Measurements from ENCODE around the gene EHF. TPM values are rescaled to one million over a fixed set of nuclear protein-coding genes. Genes with fewer than 3 reads are reported as not detected.

Gene EHF
- total RNA-seq, result 10 to 100 TPM in 1 of 4 donors, 1 to 10 TPM in 1, under 1 TPM in 2; 0.13 to 30.0 (median 1.0) TPM

DNA sequence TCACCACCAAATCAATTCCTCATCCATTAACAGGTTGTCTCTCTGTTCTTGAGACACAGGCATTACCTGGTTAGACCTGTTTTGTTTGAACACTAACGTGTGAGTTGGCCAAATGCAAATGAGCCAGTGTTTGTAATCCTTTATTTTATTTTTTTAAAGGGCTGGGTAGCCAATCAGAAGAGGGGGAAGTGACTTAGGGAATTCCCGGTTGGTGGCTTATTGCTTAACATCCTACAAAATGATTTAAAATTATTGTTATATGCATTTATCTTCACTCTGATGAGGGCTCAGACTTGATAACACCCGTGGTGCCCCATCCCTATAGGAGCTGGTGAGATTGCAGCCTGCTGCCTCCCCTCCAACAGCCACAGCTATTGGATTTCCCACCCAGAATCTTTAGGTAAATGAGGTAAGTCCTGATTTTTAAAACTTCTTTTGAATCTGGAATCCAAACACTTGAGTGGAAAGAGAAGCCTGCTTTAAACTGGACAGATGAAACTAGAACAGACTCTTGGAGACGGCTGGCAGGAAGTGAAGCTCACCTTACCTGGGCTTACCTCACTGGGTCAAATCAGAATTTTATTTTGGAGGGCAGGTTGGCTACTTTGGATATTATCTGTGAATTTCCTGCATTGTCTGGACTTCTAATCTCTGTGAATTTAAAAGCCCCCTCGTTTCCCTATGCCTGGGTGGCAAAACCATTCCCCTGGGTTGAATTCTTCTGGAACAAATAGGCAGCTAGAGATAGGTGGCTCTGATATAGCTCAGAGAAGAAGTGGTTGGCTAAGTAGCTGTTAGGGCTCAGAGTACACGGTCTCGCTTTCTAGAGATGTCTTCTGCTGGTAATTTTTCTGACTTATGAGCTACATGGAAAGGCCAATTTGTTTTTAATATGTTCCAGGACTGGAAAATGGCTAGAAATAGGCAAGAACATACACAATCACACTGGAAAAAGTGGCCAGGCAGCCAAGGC, at the start of gene EHF:
EHF (plus strand) TSS at position 274 of the 973 bp plus-strand sequence. CDS start 21,538 bp downstream, outside the sequence.
- no peaks in the 10 kb centered on the region for H3K36me3 ChIP-seq
- ATAC-seq, result no peak
- no peaks in the 10 kb centered on the region for H3K4me1 ChIP-seq
- TF ChIP-seq POLR2AphosphoS5 (IDR thresholded peaks at IDR 0.05) (no peak), POLR2A (IDR thresholded peaks at IDR 0.05) (no peak), EP300 (IDR thresholded peaks at IDR 0.05) (no peak)
- TF ChIP-seq, protein P1, sequence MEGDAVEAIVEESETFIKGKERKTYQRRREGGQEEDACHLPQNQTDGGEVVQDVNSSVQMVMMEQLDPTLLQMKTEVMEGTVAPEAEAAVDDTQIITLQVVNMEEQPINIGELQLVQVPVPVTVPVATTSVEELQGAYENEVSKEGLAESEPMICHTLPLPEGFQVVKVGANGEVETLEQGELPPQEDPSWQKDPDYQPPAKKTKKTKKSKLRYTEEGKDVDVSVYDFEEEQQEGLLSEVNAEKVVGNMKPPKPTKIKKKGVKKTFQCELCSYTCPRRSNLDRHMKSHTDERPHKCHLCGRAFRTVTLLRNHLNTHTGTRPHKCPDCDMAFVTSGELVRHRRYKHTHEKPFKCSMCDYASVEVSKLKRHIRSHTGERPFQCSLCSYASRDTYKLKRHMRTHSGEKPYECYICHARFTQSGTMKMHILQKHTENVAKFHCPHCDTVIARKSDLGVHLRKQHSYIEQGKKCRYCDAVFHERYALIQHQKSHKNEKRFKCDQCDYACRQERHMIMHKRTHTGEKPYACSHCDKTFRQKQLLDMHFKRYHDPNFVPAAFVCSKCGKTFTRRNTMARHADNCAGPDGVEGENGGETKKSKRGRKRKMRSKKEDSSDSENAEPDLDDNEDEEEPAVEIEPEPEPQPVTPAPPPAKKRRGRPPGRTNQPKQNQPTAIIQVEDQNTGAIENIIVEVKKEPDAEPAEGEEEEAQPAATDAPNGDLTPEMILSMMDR (IDR thresholded peaks at IDR 0.05), result no peak
- 50 to 53% methylated on average over 3 to 7 of the region's 7 CpGs for WGBS, 2 donors (ENCODE audit: low coverage in 1 of 2)
- peaks cover 13% of the 10 kb centered on the region for H3K27me3 ChIP-seq
- no peak within 1 kb of the TSS for H3K27ac ChIP-seq
- no peak within 1 kb of the TSS for H3K4me3 ChIP-seq
- no peaks in the 10 kb centered on the region for H3K9me3 ChIP-seq

DNA sequence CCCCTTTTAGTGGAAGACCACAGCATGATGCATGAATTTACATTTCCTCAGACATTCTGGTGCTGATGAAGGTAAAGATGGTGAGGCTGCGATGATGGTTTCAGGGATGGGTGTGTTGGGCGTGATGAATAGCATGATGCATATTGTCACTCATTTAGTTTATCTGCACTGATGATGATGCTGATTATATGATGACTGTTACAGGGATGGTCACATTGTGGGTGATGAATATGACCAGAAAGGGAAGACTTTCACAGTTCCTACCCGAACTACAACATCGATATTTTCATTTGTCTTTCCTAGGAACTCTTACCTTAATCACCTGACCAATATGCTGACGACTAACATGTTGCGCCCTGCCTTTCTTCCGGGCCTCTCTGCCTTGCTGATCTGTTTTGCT, 47.4 kb upstream of the EHF start:
- no peak overlapping the region for H3K27ac ChIP-seq
- H3K36me3 ChIP-seq, result no peaks in the 10 kb centered on the region
- no peak for ATAC-seq
- no peaks in the 10 kb centered on the region for H3K4me1 ChIP-seq
- H3K4me3 ChIP-seq, result no peak overlapping the region
- no peaks in the 10 kb centered on the region for H3K9me3 ChIP-seq
- TF ChIP-seq POLR2A (IDR thresholded peaks at IDR 0.05), result no peak
- H3K27me3 ChIP-seq, result peaks cover 56% of the 10 kb centered on the region
- WGBS, 2 donors (ENCODE audit: low coverage in 1 of 2), result 87 to 93% methylated on average over 7 of the region's 7 CpGs

DNA sequence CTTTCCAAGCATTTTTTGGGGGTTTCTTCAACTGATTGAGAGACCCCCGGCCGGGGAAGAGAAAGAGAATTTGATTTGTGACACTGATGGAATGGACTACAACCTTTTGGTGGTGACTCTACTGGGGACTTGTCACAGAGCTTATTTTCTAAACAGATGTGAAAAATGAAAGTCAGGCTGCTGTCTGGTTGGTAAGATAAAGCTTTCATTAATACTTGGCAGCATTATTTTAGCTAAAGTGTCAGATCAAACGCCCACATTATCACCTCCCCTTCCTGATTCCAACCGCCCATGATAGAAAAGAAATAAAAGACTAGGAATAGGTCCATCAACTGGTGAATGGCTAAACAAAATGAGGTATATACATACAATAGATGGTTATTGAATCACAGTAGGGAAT, 45.6 kb upstream of the EHF start:
- H3K27ac ChIP-seq, result no peak overlapping the region
- no peaks in the 10 kb centered on the region for H3K9me3 ChIP-seq
- no peak overlapping the region for H3K4me3 ChIP-seq
- no peak for ATAC-seq
- H3K4me1 ChIP-seq, result no peaks in the 10 kb centered on the region
- H3K36me3 ChIP-seq, result no peaks in the 10 kb centered on the region
- WGBS, 2 donors (ENCODE audit: low coverage in 1 of 2), result 39 to 42% methylated on average over 3 to 4 of the region's 4 CpGs
- H3K27me3 ChIP-seq, result peaks cover 67% of the 10 kb centered on the region
- no peak for TF ChIP-seq POLR2AphosphoS5 (IDR thresholded peaks at IDR 0.05)
- TF ChIP-seq, protein P1 (IDR thresholded peaks at IDR 0.05), result no peak
- no peak for TF ChIP-seq POLR2A (IDR thresholded peaks at IDR 0.05)
- TF ChIP-seq EP300 (IDR thresholded peaks at IDR 0.05), result no peak

DNA sequence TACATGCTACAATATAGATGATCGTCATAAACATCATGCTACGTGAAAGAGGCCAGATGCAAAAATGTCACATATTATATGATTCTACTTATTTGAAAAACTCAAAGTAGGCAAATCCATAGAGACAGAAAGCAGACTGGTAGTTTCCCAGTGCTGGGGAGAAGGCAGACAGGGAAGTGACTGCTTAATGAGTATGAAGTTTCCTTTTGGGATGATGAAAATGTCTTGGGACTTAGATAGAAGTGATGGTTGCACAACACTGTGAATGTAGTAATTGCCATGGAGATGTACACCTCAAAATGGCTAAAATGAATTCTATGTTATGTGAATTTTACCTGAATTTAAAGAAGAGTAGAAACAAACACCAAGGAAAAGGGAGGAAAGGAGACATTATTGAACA, 45.2 kb upstream of the EHF start:
- ATAC-seq, result no peak
- Histone ChIP-seq H3K9me3 (no peaks in the 10 kb centered on the region), H3K27ac (no peak overlapping the region), H3K27me3 (peaks cover 68% of the 10 kb centered on the region), H3K36me3 (no peaks in the 10 kb centered on the region), H3K4me3 (no peak overlapping the region), H3K4me1 (no peaks in the 10 kb centered on the region)
- TF ChIP-seq EP300 (IDR thresholded peaks at IDR 0.05) (no peak), POLR2AphosphoS5 (IDR thresholded peaks at IDR 0.05) (no peak), POLR2A (IDR thresholded peaks at IDR 0.05) (no peak)
- TF ChIP-seq, protein P1 (IDR thresholded peaks at IDR 0.05), result no peak
- 73 to 86% methylated on average over 2 of the region's 2 CpGs for WGBS, 2 donors (ENCODE audit: low coverage in 1 of 2)

DNA sequence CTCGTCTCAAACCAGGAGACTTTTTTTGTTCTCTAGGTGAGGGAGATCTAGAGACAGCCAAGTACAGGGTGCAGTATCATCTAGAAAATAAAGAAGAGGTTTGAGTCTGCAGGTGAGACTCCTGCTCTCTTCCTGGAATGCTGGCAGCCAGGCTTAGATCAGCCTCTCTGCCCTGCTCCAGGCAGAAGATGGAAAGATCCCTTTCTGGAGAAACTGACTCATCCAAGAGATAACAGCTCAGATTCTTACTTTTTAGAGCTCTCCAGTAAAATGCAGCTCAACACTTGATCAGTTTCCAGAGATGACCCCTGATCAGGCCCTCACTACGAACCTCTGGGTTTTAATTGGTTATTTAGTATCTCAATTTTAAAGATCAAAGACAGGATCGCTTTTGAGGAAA, 44.6 kb upstream of the EHF start:
- WGBS, 2 donors (ENCODE audit: low coverage in 1 of 2), result 73 to 90% methylated on average over 1 to 3 of the region's 3 CpGs

DNA sequence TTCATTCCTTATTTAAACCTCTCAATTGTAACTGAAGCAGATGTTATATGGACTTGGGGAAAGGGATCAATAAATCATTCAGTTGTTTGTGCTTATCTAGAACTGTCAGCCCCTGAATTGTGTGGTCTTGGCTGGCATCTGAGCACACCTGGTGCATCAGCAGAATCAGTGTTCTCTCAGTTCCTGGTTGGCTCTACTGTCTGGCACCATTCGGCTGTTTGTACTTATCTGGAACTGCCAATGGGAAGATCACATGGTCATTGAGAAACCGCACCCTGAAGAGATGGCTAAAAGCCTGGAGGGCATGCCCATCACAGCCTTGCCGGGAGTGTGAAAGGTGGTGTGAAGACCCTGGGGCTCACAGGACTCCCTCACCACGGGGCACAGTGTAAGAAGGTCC, 37.1 kb upstream of the EHF start:
- Histone ChIP-seq H3K27me3 (peaks cover 22% of the 10 kb centered on the region), H3K9me3 (no peaks in the 10 kb centered on the region), H3K4me3 (no peak overlapping the region), H3K4me1 (peaks cover 0 to 6% (median 0%) of the 10 kb centered on the region in 3 donors), H3K36me3 (no peaks in the 10 kb centered on the region), H3K27ac (no peak overlapping the region)
- 50 to 72% methylated on average over 1 to 3 of the region's 4 CpGs for WGBS, 2 donors (ENCODE audit: low coverage in 1 of 2)
- TF ChIP-seq, protein P1 (IDR thresholded peaks at IDR 0.05), result no peak
- no peak for TF ChIP-seq POLR2A (IDR thresholded peaks at IDR 0.05)
- TF ChIP-seq EP300 (IDR thresholded peaks at IDR 0.05), result no peak
- TF ChIP-seq POLR2AphosphoS5 (IDR thresholded peaks at IDR 0.05), result no peak
- ATAC-seq, result no peak

More for the DNA sequence above, 44.6 kb upstream of the EHF start:
- Histone ChIP-seq H3K9me3 (no peaks in the 10 kb centered on the region), H3K4me1 (no peaks in the 10 kb centered on the region), H3K27me3 (peaks cover 65% of the 10 kb centered on the region), H3K36me3 (no peaks in the 10 kb centered on the region), H3K4me3 (no peak overlapping the region), H3K27ac (no peak overlapping the region)
- no peak for ATAC-seq
- TF ChIP-seq POLR2A (IDR thresholded peaks at IDR 0.05), result no peak

All from gastroesophageal sphincter (tissue), 4 donors.